Loucy (cell line): ENCODE measurements around the gene TRABD2B.

Experiments
- CTCF ChIP-seq: fragments of 200-600 bp; sonication (generic); conservative IDR thresholded peaks from 2 replicates; pipeline ENCODE4 v1.5.1; 2014; ENCODE audit warnings: mild to moderate bottlenecking, antibody characterized with exemption, low read length
- EZH2phosphoT487 ChIP-seq: fragments of 200-600 bp; IDR thresholded peaks from 2 replicates; pipeline ENCODE4 v1.6.1; 2018; ENCODE audit warnings: antibody characterized with exemption, mild to moderate bottlenecking, moderate library complexity, borderline replicate concordance

GRCh38 chr1:48001696-48002095 is 4.5 kb upstream of the TRABD2B start:
- TF ChIP-seq CTCF = no peak
- no peak for TF ChIP-seq EZH2phosphoT487
